Measurements from ENCODE around the gene RTL9.
"Not testable (repeated sequence)": the region's sequence is repeated elsewhere in the genome, so short reads cannot be mapped to it uniquely, and the experiment has no call there.

The RTL9 gene

GRCh38 chrX:110321670-110322069 lies 37.0 kb upstream of the RTL9 start:
- H3K4me3 ChIP-seq (ENCODE audit: low read depth, low read length): no peak overlapping the region
- TF ChIP-seq CTCF (IDR thresholded peaks at IDR 0.05; ENCODE audit: low read depth, low read length, missing control alignments): no peak
- no peak for DNase-seq (ENCODE audit: low read depth)

DNA sequence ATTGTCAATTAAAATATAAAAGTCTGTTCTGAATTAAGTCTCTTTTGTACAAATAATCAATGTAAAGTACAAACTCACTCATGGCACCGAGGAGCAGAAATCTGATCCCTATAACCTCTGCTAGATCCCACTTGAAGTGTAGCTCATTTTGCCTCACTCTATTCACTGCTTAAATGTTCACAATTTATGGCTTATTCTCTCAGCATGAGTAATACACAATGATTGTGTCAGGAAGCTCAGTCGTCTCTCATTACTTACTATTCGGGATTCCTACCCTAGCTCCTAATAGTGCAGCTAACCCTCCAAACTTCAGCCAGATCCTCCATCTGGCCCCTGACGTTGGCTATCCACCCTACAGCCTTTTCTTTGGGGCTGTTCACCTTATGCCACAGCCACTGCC lies 36.0 kb upstream of the RTL9 start:
- no peak overlapping the region for H3K4me3 ChIP-seq (ENCODE audit: low read depth, low read length)
- no peak for TF ChIP-seq CTCF (IDR thresholded peaks at IDR 0.05; ENCODE audit: low read depth, low read length, missing control alignments)
- DNase-seq (ENCODE audit: low read depth): no peak

- no peak for DNase-seq (ENCODE audit: low read depth)
- no peak for TF ChIP-seq CTCF (IDR thresholded peaks at IDR 0.05; ENCODE audit: low read depth, low read length, missing control alignments)
Measured at GRCh38 chrX:110326712-110327111, 31.9 kb upstream of the RTL9 start.

GRCh38 chrX:110327336-110327735 lies 31.3 kb upstream of the RTL9 start:
- DNase-seq (ENCODE audit: low read depth): no peak
- H3K4me3 ChIP-seq (ENCODE audit: low read depth, low read length): no peak overlapping the region
- TF ChIP-seq CTCF (IDR thresholded peaks at IDR 0.05; ENCODE audit: low read depth, low read length, missing control alignments): no peak

More at GRCh38 chrX:110326712-110327111, 31.9 kb upstream of the RTL9 start:
- H3K4me3 ChIP-seq (ENCODE audit: low read depth, low read length): no peak overlapping the region

GRCh38 chrX:110328613-110329012 lies 30.0 kb upstream of the RTL9 start:
- not testable (repeated sequence) for H3K4me3 ChIP-seq (ENCODE audit: low read depth, low read length); DNase-seq (ENCODE audit: low read depth)

DNA sequence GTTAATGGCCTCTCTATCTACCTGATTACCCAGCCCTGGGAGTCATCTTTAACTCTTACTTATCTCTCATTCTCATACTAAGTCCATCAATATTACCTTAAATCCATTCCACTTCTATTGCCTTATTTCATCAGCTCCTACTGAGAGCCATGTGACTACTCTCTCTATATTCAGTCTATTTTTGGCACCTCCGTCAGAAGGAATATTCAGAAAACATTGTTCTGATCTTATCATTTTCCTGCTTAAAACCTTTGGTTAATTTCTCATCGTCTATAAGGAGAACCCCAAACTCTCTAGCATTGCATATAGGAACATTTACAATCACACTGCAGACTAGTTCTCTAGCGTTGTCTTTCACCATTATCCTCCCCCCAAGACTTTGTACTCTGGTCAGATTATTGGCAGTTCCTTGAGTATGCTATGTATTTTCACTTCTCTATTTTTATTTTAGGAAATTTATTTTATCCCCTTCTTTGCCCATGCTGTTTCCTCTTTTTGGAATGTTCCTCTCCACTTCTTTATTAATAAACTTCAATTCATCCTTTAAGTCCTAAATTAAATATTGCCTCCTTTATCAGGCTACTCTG lies 27.1 kb upstream of the RTL9 start:
- TF ChIP-seq CTCF (IDR thresholded peaks at IDR 0.05; ENCODE audit: low read depth, low read length, missing control alignments): no peak
- no peak for DNase-seq (ENCODE audit: low read depth)
- no peak overlapping the region for H3K4me3 ChIP-seq (ENCODE audit: low read depth, low read length)

DNA sequence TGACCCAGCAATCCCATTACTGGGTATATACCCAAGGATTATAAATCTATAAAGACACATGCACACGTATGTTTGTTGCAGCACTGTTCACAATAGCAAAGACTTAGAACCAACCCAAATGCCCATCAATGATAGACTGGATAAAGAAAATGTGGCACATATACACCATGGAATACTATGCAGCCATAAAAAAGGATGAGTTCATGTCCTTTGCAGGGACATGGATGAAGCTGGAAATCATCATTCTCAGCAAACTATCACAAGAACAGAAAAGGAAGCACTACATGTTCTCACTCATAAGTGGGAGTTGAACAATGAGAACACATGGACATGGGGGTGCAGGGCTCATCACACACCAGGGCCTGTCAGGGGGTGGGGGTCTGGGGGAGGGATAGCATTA lies 25.2 kb upstream of the RTL9 start:
- not testable (repeated sequence) for H3K4me3 ChIP-seq (ENCODE audit: low read depth, low read length); DNase-seq (ENCODE audit: low read depth)

DNA sequence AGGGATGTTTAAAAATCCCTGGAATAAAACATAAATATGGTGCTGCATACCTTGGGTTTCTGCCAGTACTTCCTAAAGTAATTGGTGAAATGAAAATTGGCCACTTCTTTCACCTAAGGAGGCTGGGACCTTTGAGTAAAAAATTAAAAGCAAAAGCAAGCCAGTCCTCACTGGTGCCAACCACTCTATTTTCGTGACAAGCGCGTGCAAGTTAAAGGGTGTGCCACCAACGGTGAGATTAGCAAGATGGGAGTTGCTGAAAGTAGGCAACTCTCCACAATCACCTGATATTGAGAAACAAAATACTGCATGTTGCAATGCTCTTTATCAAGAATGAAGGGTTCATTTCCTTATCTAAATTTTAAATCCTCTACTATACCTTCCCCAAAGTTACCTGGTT lies 19.7 kb upstream of the RTL9 start:
- H3K4me3 ChIP-seq (ENCODE audit: low read depth, low read length): no peak overlapping the region
- no peak for TF ChIP-seq CTCF (IDR thresholded peaks at IDR 0.05; ENCODE audit: low read depth, low read length, missing control alignments)
- no peak for DNase-seq (ENCODE audit: low read depth)
